ENCODE measurements around the gene CC2D2B. TPM values are rescaled to one million over a fixed set of nuclear protein-coding genes. Genes with fewer than 3 reads are reported as not detected.

Gene CC2D2B
- total RNA-seq, 1 donor from 2014 or later, result 0.18 TPM

GRCh38 chr10:96082153-96082552 is 174.4 kb downstream of the CC2D2B start:
- Histone ChIP-seq H3K4me2 (ENCODE audit: low read length) (no peak overlapping the region), H3K36me3 (ENCODE audit: insufficient read depth, low read length) (no peaks in the 10 kb centered on the region), H4K20me1 (ENCODE audit: insufficient read depth, low read length) (no peaks in the 10 kb centered on the region), H3K9me3 (ENCODE audit: insufficient read depth, low read depth, low read length) (no peaks in the 10 kb centered on the region), H3K9ac (ENCODE audit: low read length) (no peak overlapping the region), H2AFZ (ENCODE audit: low read depth, low read length) (no peak overlapping the region), H3K27ac (ENCODE audit: low read depth, low read length) (no peak overlapping the region), H3K4me1 (ENCODE audit: insufficient read depth, low read length) (no peaks in the 10 kb centered on the region), H3K4me3 (ENCODE audit: insufficient read depth, low read depth, low read length) (no peak overlapping the region), H3K79me2 (ENCODE audit: insufficient read depth, low read length) (no peaks in the 10 kb centered on the region), H3K27me3 (ENCODE audit: insufficient read depth, low read length) (no peaks in the 10 kb centered on the region)
- Mint-ChIP-seq H3K9me3 (ENCODE audit: unreplicated experiment) (no peaks in the 10 kb centered on the region), H3K4me3 (ENCODE audit: unreplicated experiment) (no peak overlapping the region), H3K27me3 (ENCODE audit: low read depth, unreplicated experiment) (no peaks in the 10 kb centered on the region), H3K4me1 (ENCODE audit: low read depth, unreplicated experiment) (no peaks in the 10 kb centered on the region), H3K27ac (ENCODE audit: unreplicated experiment) (no peak overlapping the region), H3K36me3 (ENCODE audit: low read depth, unreplicated experiment) (no peaks in the 10 kb centered on the region)
- no peak for FAIRE-seq
- DNase-seq (ENCODE audit: low read depth), result no peak
- no peak for TF ChIP-seq EZH2 (IDR thresholded peaks at IDR 0.05; ENCODE audit: insufficient read depth, low read length)
- TF ChIP-seq CTCF (IDR thresholded peaks at IDR 0.05; ENCODE audit: insufficient read depth, low read depth, low read length), result no peak

Small RNA genes within 50 kb of the gene (microRNA-seq; reads per million reads assigned to microRNA genes)
- 15.9 reads per million, percentile 43 among the genes with 10 or more reads in this experiment for gene MIR3157

Other genes with a start within 250 kb of the CC2D2B start
- gene TCTN3, start 214.0 kb upstream of the CC2D2B start, total RNA-seq, result 43.3 and 44.3 TPM in 2 replicates
- gene ENTPD1, start 151.8 kb upstream of the CC2D2B start, total RNA-seq, result 0.77 and 0.95 TPM in 2 replicates
- gene CCNJ, start 135.6 kb downstream of the CC2D2B start, total RNA-seq, result 19.4 and 21.5 TPM in 2 replicates
- 19.3 and 24.1 TPM in 2 replicates for gene ZNF518A, start 222.3 kb downstream of the CC2D2B start, total RNA-seq

Measured in astrocyte (in vitro differentiated cells and primary cell).